ENCODE measurements around the gene FSTL4. TPM values are rescaled to one million over a fixed set of nuclear protein-coding genes. Genes with fewer than 3 reads are reported as not detected.

Gene FSTL4
- total RNA-seq, 1 experiment from 2014 or later, result not detected

- ChIA-PET CTCF (no interaction called here), POLR2A (ENCODE audit: unreplicated experiment) (no interaction called here)
- H3K4me1 ChIP-seq (replicated peaks; ENCODE audit: insufficient read depth), result peaks cover 7% of the 10 kb centered on the region
- no peaks in the 10 kb centered on the region for H3K9me2 ChIP-seq (ENCODE audit: insufficient read depth)
- no TSS peak for BruUV-seq (replicated peaks)
- H2AFZ ChIP-seq, result no peak overlapping the region
- H4K20me1 ChIP-seq (ENCODE audit: insufficient read depth), result no peaks in the 10 kb centered on the region
- no peaks in the 10 kb centered on the region for H3K36me3 ChIP-seq (ENCODE audit: low read depth)
- H3K27ac ChIP-seq, result no peak overlapping the region
- H3K27me3 ChIP-seq (ENCODE audit: insufficient read depth, low read depth), result no peaks in the 10 kb centered on the region
- H3K4me3 ChIP-seq, result no peak overlapping the region
- intact Hi-C loops (cut with micrococcal nuclease; ENCODE audit: unreplicated experiment), result no loop called here
- DNase-seq, result no peak
- no peak overlapping the region for H3K4me2 ChIP-seq
- no peaks in the 10 kb centered on the region for H3K9me3 ChIP-seq (ENCODE audit: insufficient read depth, low read depth)
- TF ChIP-seq CTCF (conservative IDR thresholded peaks at IDR 0.05) (no peak), EZH2 (IDR thresholded peaks at IDR 0.05; ENCODE audit: low read depth) (no peak)
- H3F3A ChIP-seq (ENCODE audit: insufficient read depth, low read depth), result no peaks in the 10 kb centered on the region
- no peaks in the 10 kb centered on the region for H3K79me2 ChIP-seq (ENCODE audit: low read depth)
Measured at GRCh38 chr5:133257977-133258376, 354.4 kb downstream of the FSTL4 start.

GRCh38 chr5:133256276-133256675, 356.1 kb downstream of the FSTL4 start:
- H3K4me2 ChIP-seq, result no peak overlapping the region
- no peak overlapping the region for H3K27ac ChIP-seq
- no peaks in the 10 kb centered on the region for H3K36me3 ChIP-seq (ENCODE audit: low read depth)
- no TSS peak for BruUV-seq (replicated peaks)
- no peaks in the 10 kb centered on the region for H3F3A ChIP-seq (ENCODE audit: insufficient read depth, low read depth)
- ChIA-PET CTCF (no interaction called here), POLR2A (ENCODE audit: unreplicated experiment) (no interaction called here)
- no peak overlapping the region for H3K4me3 ChIP-seq
- no peak overlapping the region for H2AFZ ChIP-seq
- intact Hi-C loops (cut with micrococcal nuclease; ENCODE audit: unreplicated experiment), result no loop called here
- no peak for TF ChIP-seq EZH2 (IDR thresholded peaks at IDR 0.05; ENCODE audit: low read depth)
- no peaks in the 10 kb centered on the region for H3K9me2 ChIP-seq (ENCODE audit: insufficient read depth)
- no peak for DNase-seq
- H3K4me1 ChIP-seq (replicated peaks; ENCODE audit: insufficient read depth), result no peaks in the 10 kb centered on the region
- H3K27me3 ChIP-seq (ENCODE audit: insufficient read depth, low read depth), result no peaks in the 10 kb centered on the region
- no peaks in the 10 kb centered on the region for H4K20me1 ChIP-seq (ENCODE audit: insufficient read depth)
- H3K9me3 ChIP-seq (ENCODE audit: insufficient read depth, low read depth), result no peaks in the 10 kb centered on the region
- no peaks in the 10 kb centered on the region for H3K79me2 ChIP-seq (ENCODE audit: low read depth)

- H3K4me2 ChIP-seq, result no peak overlapping the region
- H4K20me1 ChIP-seq (ENCODE audit: insufficient read depth), result no peaks in the 10 kb centered on the region
- POLR2A ChIA-PET (ENCODE audit: unreplicated experiment), result no interaction called here
- H3K9me3 ChIP-seq (ENCODE audit: insufficient read depth, low read depth), result no peaks in the 10 kb centered on the region
- no peak for DNase-seq
- H3F3A ChIP-seq (ENCODE audit: insufficient read depth, low read depth), result no peaks in the 10 kb centered on the region
- no peak overlapping the region for H3K27ac ChIP-seq
- no peaks in the 10 kb centered on the region for H3K9me2 ChIP-seq (ENCODE audit: insufficient read depth)
- H3K4me1 ChIP-seq (replicated peaks; ENCODE audit: insufficient read depth), result peaks cover 2% of the 10 kb centered on the region
- no TSS peak for BruUV-seq (replicated peaks)
- no peak overlapping the region for H3K4me3 ChIP-seq
- no peaks in the 10 kb centered on the region for H3K36me3 ChIP-seq (ENCODE audit: low read depth)
- no peaks in the 10 kb centered on the region for H3K79me2 ChIP-seq (ENCODE audit: low read depth)
- H3K27me3 ChIP-seq (ENCODE audit: insufficient read depth, low read depth), result no peaks in the 10 kb centered on the region
- intact Hi-C loops (cut with micrococcal nuclease; ENCODE audit: unreplicated experiment), result no loop called here
- no peak overlapping the region for H2AFZ ChIP-seq
- CTCF ChIA-PET, result no interaction called here
- no peak for TF ChIP-seq EZH2 (IDR thresholded peaks at IDR 0.05; ENCODE audit: low read depth)
- TF ChIP-seq CTCF (conservative IDR thresholded peaks at IDR 0.05), result no peak
Measured at GRCh38 chr5:133254803-133255202, 357.5 kb downstream of the FSTL4 start.

GRCh38 chr5:133253671-133254070, 358.7 kb downstream of the FSTL4 start:
- intact Hi-C loops (cut with micrococcal nuclease; ENCODE audit: unreplicated experiment), result no loop called here
- peaks cover 13% of the 10 kb centered on the region for H3K4me1 ChIP-seq (replicated peaks; ENCODE audit: insufficient read depth)
- H3K9me3 ChIP-seq (ENCODE audit: insufficient read depth, low read depth), result no peaks in the 10 kb centered on the region
- no peak overlapping the region for H3K4me2 ChIP-seq
- BruUV-seq (replicated peaks), result no TSS peak
- H3F3A ChIP-seq (ENCODE audit: insufficient read depth, low read depth), result peaks cover 6% of the 10 kb centered on the region; the same call in 1 of the 2 replicates
- H3K27ac ChIP-seq, result no peak overlapping the region
- no peaks in the 10 kb centered on the region for H3K9me2 ChIP-seq (ENCODE audit: insufficient read depth)
- TF ChIP-seq CTCF (conservative IDR thresholded peaks at IDR 0.05) (no peak), EZH2 (IDR thresholded peaks at IDR 0.05; ENCODE audit: low read depth) (no peak)
- H3K36me3 ChIP-seq (ENCODE audit: low read depth), result no peaks in the 10 kb centered on the region
- DNase-seq, result no peak
- H3K4me3 ChIP-seq, result no peak overlapping the region
- no peaks in the 10 kb centered on the region for H3K27me3 ChIP-seq (ENCODE audit: insufficient read depth, low read depth)
- POLR2A ChIA-PET (ENCODE audit: unreplicated experiment), result no interaction called here
- CTCF ChIA-PET, result no interaction called here
- no peaks in the 10 kb centered on the region for H4K20me1 ChIP-seq (ENCODE audit: insufficient read depth)
- H3K79me2 ChIP-seq (ENCODE audit: low read depth), result no peaks in the 10 kb centered on the region
- H2AFZ ChIP-seq, result no peak overlapping the region
